GM19035 (cell line): ENCODE measurements around the gene GAA.
A peak's percentile ranks its signal among the peaks of the same experiment; 100 is the strongest.
"Not testable (repeated sequence)": the region's sequence is repeated elsewhere in the genome, so short reads cannot be mapped to it uniquely, and the experiment has no call there.

Experiments used
- ATAC-seq: cut with Tn5 transposase; IDR thresholded peaks from one replicate; pipeline ENCODE4 v1.9.1; 2021; ENCODE audit not compliant: unreplicated experiment

The GAA gene

GRCh38 chr17:80083136-80083661 is 18.2 kb upstream of the GAA start:
- ATAC-seq = no peak

GRCh38 chr17:80084773-80085172 is 16.6 kb upstream of the GAA start:
- no peak for ATAC-seq

- ATAC-seq = no peak
These were observed 15.3 kb upstream of the GAA start for GRCh38 chr17:80086081-80086480.

- ATAC-seq = no peak
These were observed 14.8 kb upstream of the GAA start for GRCh38 chr17:80086616-80087015.

GRCh38 chr17:80087346-80088265 is 13.8 kb upstream of the GAA start:
- no peak for ATAC-seq

GRCh38 chr17:80089762-80090161 is 11.6 kb upstream of the GAA start:
- no peak for ATAC-seq

GRCh38 chr17:80090164-80090563 is 11.2 kb upstream of the GAA start:
- ATAC-seq = not testable (repeated sequence)

- ATAC-seq = no peak
These were observed 10.0 kb upstream of the GAA start for GRCh38 chr17:80091376-80091775.

GRCh38 chr17:80092959-80093358 is 8.4 kb upstream of the GAA start:
- ATAC-seq = no peak

GRCh38 chr17:80095038-80095843 is 6.1 kb upstream of the GAA start:
- no peak for ATAC-seq

- no peak for ATAC-seq
These were observed 5.4 kb upstream of the GAA start for GRCh38 chr17:80095844-80096475.

- no peak for ATAC-seq
These were observed 4.8 kb upstream of the GAA start for GRCh38 chr17:80096561-80097021.

- no peak for ATAC-seq
These were observed 4.2 kb upstream of the GAA start for GRCh38 chr17:80097127-80097621.

- ATAC-seq = no peak
These were observed 3.3 kb upstream of the GAA start for GRCh38 chr17:80097844-80098691.

- no peak for ATAC-seq
These were observed 1.9 kb upstream of the GAA start for GRCh38 chr17:80099291-80100034.

GRCh38 chr17:80100035-80100323 is 1.4 kb upstream of the GAA start:
- ATAC-seq = no peak

- peak; percentile 15 for ATAC-seq
These were observed 724 bp downstream of the GAA start for GRCh38 chr17:80101946-80102663.

GRCh38 chr17:80102664-80103448 is 1.5 kb downstream of the GAA start:
- ATAC-seq = no peak
